ENCODE measurements around the gene KLF3.

KLF3 gene

GRCh38 chr4:38743866-38744265 lies 79.9 kb downstream of the KLF3 start:
- H3K4me3 ChIP-seq (ENCODE audit: low read depth, low read length) = no peak overlapping the region
- TF ChIP-seq CTCF (IDR thresholded peaks at IDR 0.05; ENCODE audit: low read depth, low read length) = no peak

- TF ChIP-seq CTCF (IDR thresholded peaks at IDR 0.05; ENCODE audit: low read depth, low read length) = no peak
- H3K4me3 ChIP-seq (ENCODE audit: low read depth, low read length) = no peak overlapping the region
These were observed 81.9 kb downstream of the KLF3 start for GRCh38 chr4:38745881-38746280.

GRCh38 chr4:38747629-38748028 lies 83.6 kb downstream of the KLF3 start:
- H3K4me3 ChIP-seq (ENCODE audit: low read depth, low read length) = no peak overlapping the region
- TF ChIP-seq CTCF (IDR thresholded peaks at IDR 0.05; ENCODE audit: low read depth, low read length) = no peak

GRCh38 chr4:38749336-38749735 lies 85.3 kb downstream of the KLF3 start:
- no peak for TF ChIP-seq CTCF (IDR thresholded peaks at IDR 0.05; ENCODE audit: low read depth, low read length)

More at GRCh38 chr4:38749336-38749735, 85.3 kb downstream of the KLF3 start:
- no peak overlapping the region for H3K4me3 ChIP-seq (ENCODE audit: low read depth, low read length)
